Calu3 (cell line): Measurements from ENCODE around the gene SLC25A42. TPM values are rescaled to one million over a fixed set of nuclear protein-coding genes. Genes with fewer than 3 reads are reported as not detected.

Experiments
- BruUV-seq: library from RNA; stranded (reverse); fragments of 400-500 nt; replicated peaks from 2 replicates; lab custom pipeline; 2021; lab: Mats Ljungman, UMichigan
- CTCF ChIA-PET: fragments of 300-600 bp; sonication (Branson Sonifier 250); formaldehyde crosslinking; loops from one replicate; lab custom pipeline; 2022; ENCODE audit warnings: antibody characterized with exemption; lab: Charles Lee
- DNase-seq: peaks from one replicate; pipeline ENCODE4 v3.0.0; 2022
- H3K27ac Mint-ChIP-seq: one replicate; pipeline ENCODE4 v1.8.0; 2022; ENCODE audit warnings: mixed read lengths; ENCODE audit not compliant: unreplicated experiment
- H3K27me3 Mint-ChIP-seq: one replicate; pipeline ENCODE4 v1.8.0; 2022; ENCODE audit warnings: mixed read lengths; ENCODE audit not compliant: unreplicated experiment
- H3K36me3 Mint-ChIP-seq: one replicate; pipeline ENCODE4 v1.8.0; 2022; ENCODE audit warnings: mild to moderate bottlenecking, moderate library complexity, mixed read lengths; ENCODE audit not compliant: insufficient read depth, unreplicated experiment
- H3K4me1 Mint-ChIP-seq: one replicate; pipeline ENCODE4 v1.8.0; 2022; ENCODE audit warnings: mild to moderate bottlenecking, low read depth, mixed read lengths; ENCODE audit not compliant: unreplicated experiment
- H3K4me3 Mint-ChIP-seq: one replicate; pipeline ENCODE4 v1.8.0; 2022; ENCODE audit warnings: mild to moderate bottlenecking, low read depth, moderate library complexity, mixed read lengths; ENCODE audit not compliant: unreplicated experiment
- H3K9me3 Mint-ChIP-seq: one replicate; pipeline ENCODE4 v1.8.0; 2022; ENCODE audit warnings: low read depth, mixed read lengths; ENCODE audit not compliant: unreplicated experiment
- intact Hi-C: fragments of 100-400 bp; cut with micrococcal nuclease; formaldehyde crosslinking; loops from one replicate; pipeline ENCODE4 v1.10.0; 2022; ENCODE audit not compliant: unreplicated experiment
- total RNA-seq: library from RNA; stranded (reverse); gene quantifications from 2 replicates; pipeline ENCODE4 v1.2.3, GENCODE V29; 2022
- TF ChIP-seq, protein P1 (sequence below): fragments of 200-600 bp; IDR thresholded peaks from one replicate; pipeline ENCODE4 v1.8.0; 2022; ENCODE audit warnings: antibody characterized with exemption; ENCODE audit not compliant: unreplicated experiment

SLC25A42 gene
- total RNA-seq, 1 experiment from 2014 or later: 7.1 TPM

DNA sequence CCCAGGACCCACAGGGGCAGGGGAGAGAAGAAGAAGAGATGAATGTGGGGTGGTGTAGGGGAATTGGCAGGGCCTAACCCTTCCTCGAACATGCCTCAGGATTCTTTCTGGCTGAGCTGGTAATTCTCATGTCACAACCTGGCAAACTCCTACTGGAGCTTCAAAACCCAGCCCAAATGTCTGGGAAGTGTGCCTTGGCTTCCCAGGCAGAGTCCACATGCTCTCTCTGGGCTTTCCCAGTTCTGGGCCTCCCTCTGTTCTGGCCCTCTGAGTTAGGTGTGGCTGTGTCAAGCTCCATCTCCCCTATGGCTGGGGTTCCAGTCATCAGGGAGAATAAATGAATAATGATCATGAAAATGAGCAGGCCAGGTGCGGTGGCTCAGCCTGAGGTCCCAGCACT is 85.6 kb downstream of the SLC25A42 start:
- TF ChIP-seq, protein P1, sequence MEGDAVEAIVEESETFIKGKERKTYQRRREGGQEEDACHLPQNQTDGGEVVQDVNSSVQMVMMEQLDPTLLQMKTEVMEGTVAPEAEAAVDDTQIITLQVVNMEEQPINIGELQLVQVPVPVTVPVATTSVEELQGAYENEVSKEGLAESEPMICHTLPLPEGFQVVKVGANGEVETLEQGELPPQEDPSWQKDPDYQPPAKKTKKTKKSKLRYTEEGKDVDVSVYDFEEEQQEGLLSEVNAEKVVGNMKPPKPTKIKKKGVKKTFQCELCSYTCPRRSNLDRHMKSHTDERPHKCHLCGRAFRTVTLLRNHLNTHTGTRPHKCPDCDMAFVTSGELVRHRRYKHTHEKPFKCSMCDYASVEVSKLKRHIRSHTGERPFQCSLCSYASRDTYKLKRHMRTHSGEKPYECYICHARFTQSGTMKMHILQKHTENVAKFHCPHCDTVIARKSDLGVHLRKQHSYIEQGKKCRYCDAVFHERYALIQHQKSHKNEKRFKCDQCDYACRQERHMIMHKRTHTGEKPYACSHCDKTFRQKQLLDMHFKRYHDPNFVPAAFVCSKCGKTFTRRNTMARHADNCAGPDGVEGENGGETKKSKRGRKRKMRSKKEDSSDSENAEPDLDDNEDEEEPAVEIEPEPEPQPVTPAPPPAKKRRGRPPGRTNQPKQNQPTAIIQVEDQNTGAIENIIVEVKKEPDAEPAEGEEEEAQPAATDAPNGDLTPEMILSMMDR: no peak
- BruUV-seq: no TSS peak
- Mint-ChIP-seq H3K9me3 (no peaks in the 10 kb centered on the region), H3K27me3 (no peaks in the 10 kb centered on the region), H3K27ac (no peak overlapping the region), H3K36me3 (no peaks in the 10 kb centered on the region), H3K4me1 (no peaks in the 10 kb centered on the region), H3K4me3 (no peak overlapping the region)
- intact Hi-C loops: loop anchor here (10.0 kb wide), 1 partner anchor 75 kb away; no protein-coding TSS in a partner anchor
- CTCF ChIA-PET: no interaction called here
- DNase-seq: no peak

DNA sequence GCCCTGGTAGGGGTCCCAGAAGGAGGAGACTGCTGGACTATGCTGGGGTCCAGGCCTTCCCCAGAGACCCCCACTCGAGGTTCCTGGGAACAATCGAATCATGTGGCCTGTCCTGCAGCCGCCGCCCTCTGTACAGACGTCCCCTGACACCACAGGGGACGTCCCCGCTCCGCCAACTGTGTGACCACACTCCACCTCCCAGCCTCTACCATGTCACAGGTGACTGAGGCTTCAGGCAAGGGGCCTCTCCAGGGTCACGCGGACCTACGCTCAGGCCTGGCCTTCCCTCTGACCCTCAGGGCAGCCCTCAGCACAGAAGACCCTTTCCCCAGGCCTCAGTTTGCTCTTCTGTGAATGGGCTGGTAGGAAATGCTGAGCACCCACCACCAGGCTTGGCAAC is 87.6 kb downstream of the SLC25A42 start:
- CTCF ChIA-PET: no interaction called here
- no peak overlapping the region for H3K4me3 Mint-ChIP-seq

DNA sequence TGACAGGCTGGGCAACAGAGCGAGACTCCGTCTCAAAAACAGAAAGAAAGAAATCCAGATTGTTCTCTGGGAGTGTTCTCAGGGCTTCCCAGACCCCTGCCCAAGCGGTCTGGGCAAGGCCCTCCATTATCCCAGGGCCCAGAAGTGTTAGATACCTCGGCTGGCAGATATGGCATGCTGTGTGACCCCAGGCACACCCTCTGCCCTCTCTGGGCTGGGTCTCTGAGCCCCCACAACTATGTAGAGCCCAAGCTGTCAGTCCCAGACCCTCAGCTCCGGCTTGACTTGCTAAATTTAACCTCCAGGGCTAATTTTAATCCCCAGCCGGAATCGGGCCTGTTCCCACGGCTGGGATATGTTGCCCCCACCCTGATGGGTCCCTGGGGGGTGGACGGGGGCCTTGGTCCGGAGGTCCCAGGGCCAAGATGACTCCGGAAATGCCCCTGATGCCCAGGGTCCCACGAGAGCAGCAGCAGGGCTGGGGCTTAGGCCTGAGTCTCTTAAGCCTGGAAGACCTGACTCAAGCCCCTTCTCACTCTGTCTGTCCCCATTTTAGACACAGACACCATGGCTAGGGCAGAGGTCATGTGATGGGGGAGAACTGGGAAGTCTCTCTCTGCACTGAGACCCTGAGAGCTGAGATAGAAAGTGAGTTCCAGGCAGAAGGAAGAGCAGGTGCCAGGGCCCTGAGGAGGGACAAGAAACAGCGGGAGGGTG is 89.0 kb downstream of the SLC25A42 start:
- TF ChIP-seq, protein P1: no peak
- BruUV-seq: no TSS peak
- Mint-ChIP-seq H3K9me3 (no peaks in the 10 kb centered on the region), H3K4me1 (no peaks in the 10 kb centered on the region), H3K27ac (no peak overlapping the region), H3K27me3 (no peaks in the 10 kb centered on the region), H3K4me3 (no peak overlapping the region), H3K36me3 (no peaks in the 10 kb centered on the region)
- intact Hi-C loops: no loop called here
- CTCF ChIA-PET: interaction anchor here (0.6 kb wide), 1 partner anchor 77 kb away, joined by 3 read pairs; no protein-coding TSS in a partner anchor
- DNase-seq: no peak

More for the DNA sequence above, 87.6 kb downstream of the SLC25A42 start:
- Mint-ChIP-seq H3K36me3 (no peaks in the 10 kb centered on the region), H3K27me3 (no peaks in the 10 kb centered on the region), H3K9me3 (no peaks in the 10 kb centered on the region), H3K4me1 (no peaks in the 10 kb centered on the region), H3K27ac (no peak overlapping the region)
- TF ChIP-seq, protein P1: no peak
- DNase-seq: no peak
- intact Hi-C loops: no loop called here
- no TSS peak for BruUV-seq

DNA sequence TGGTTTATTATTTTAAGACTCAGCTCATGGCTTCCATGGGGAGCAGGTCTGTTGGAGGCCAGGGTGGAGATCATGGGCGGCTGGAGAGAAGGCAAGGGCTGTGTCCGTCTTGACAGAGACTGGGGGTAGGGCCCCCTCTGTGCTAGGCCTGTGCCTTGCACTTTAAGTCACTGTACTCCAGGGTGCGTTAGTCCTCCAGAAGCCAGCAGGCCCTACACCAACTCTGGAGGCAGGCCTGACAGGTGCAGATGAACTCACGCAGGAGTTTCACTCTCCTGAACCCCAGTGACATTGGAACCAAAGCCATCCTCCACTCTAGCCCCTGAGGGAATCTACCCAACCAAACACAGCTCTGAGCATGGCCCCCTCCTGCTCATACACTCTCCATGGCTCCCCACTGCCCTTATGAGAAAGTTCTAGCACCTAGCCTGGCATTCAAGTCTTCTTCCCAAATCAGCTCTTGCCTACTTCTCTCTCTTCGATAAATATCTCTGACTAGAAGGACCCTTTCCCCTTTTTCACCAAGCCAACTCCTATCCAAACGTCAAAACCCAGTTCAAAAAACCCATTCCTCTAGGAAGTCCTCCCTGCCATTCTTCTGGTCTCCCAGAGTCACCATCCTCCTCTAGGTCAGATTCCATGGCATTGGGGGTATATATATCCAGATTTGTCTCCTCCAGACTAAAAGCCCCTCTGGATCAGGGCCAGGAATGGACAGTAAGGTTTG is 91.1 kb downstream of the SLC25A42 start:
- Mint-ChIP-seq H3K27me3 (no peaks in the 10 kb centered on the region), H3K36me3 (no peaks in the 10 kb centered on the region), H3K4me1 (no peaks in the 10 kb centered on the region), H3K9me3 (no peaks in the 10 kb centered on the region), H3K27ac (no peak overlapping the region), H3K4me3 (no peak overlapping the region)
- TF ChIP-seq, protein P1: no peak
- intact Hi-C loops: no loop called here
- CTCF ChIA-PET: no interaction called here
- DNase-seq: no peak
- BruUV-seq: no TSS peak
